HepG2 (cell line): ENCODE results near the gene SH2D6. TPM values are rescaled to one million over a fixed set of nuclear protein-coding genes. Genes with fewer than 3 reads are reported as not detected.
A peak's percentile ranks its signal among the peaks of the same experiment; 100 is the strongest.

ENCODE experiments used
- ARNT2 ChIP-seq: sonication (generic); formaldehyde crosslinking; IDR thresholded peaks from 2 replicates; pipeline ENCODE4 v1.8.0; 2022; ENCODE audit warnings: mild to moderate bottlenecking, low read depth, missing genetic modification reagents, moderate library complexity
- CENPT ChIP-seq: sonication (generic); formaldehyde crosslinking; IDR thresholded peaks from 2 replicates; pipeline ENCODE4 v1.8.0; 2022; ENCODE audit warnings: low read depth, mild to moderate bottlenecking, moderate library complexity, missing genetic modification reagents
- DPF2 ChIP-seq: sonication (generic); formaldehyde crosslinking; IDR thresholded peaks from 2 replicates; pipeline ENCODE4 v1.4.0; 2020; ENCODE audit warnings: mild to moderate bottlenecking, low read depth, missing genetic modification reagents, borderline replicate concordance
- KAT7 ChIP-seq: IDR thresholded peaks from 2 replicates; pipeline ENCODE4 v1.6.1; 2018; ENCODE audit warnings: borderline replicate concordance, missing compliant biosample characterization
- KLF13 ChIP-seq: sonication (generic); formaldehyde crosslinking; IDR thresholded peaks from 2 replicates; pipeline ENCODE4 v1.4.0; 2020; ENCODE audit warnings: mild to moderate bottlenecking, missing genetic modification reagents
- POLR2AphosphoS2 ChIP-seq: IDR thresholded peaks from 2 replicates; pipeline ENCODE4 v1.6.1; 2011; ENCODE audit warnings: low read depth, low read length, improper control_type of control experiment
- SALL2 ChIP-seq: sonication (generic); formaldehyde crosslinking; IDR thresholded peaks from 2 replicates; pipeline ENCODE4 v1.8.1; 2023; ENCODE audit warnings: mild to moderate bottlenecking, missing genetic modification reagents, inconsistent platforms
- SSRP1 ChIP-seq: IDR thresholded peaks from 2 replicates; pipeline ENCODE4 v1.6.1; 2016; ENCODE audit warnings: control low read depth
- ZBTB38 ChIP-seq: sonication (generic); formaldehyde crosslinking; IDR thresholded peaks from 2 replicates; pipeline ENCODE4 v1.5.1; 2020; ENCODE audit warnings: mild to moderate bottlenecking, missing genetic modification reagents
- ZNF33A ChIP-seq: sonication (generic); formaldehyde crosslinking; IDR thresholded peaks from 2 replicates; pipeline ENCODE4 v1.5.1; 2020; ENCODE audit warnings: missing genetic modification reagents, mild to moderate bottlenecking, moderate library complexity, borderline replicate concordance
- ZNF674 ChIP-seq: sonication (generic); formaldehyde crosslinking; IDR thresholded peaks from 2 replicates; pipeline ENCODE4 v1.5.0; 2020; ENCODE audit warnings: low read depth, mild to moderate bottlenecking, missing genetic modification reagents
- ZNF713 ChIP-seq: sonication (generic); formaldehyde crosslinking; IDR thresholded peaks from 2 replicates; pipeline ENCODE4 v1.4.0; 2020; ENCODE audit warnings: mild to moderate bottlenecking, missing genetic modification reagents
- ZNF878 ChIP-seq: sonication (generic); formaldehyde crosslinking; IDR thresholded peaks from 2 replicates; pipeline ENCODE4 v1.8.1; 2023; ENCODE audit warnings: mild to moderate bottlenecking, missing genetic modification reagents, moderate library complexity
- polyA plus RNA-seq, 8 experiments: library from polyadenylated mRNA; depleted of rRNA in 3 of 8; stranded (reverse) in 7 of 8; unstranded in 1 of 8; fragments of >200 nt; fragmentation: Illumina TruSeq in 4 of 8; extraction: Trizol in 4 of 8; gene quantifications; 2 replicates each; pipeline versions ENCODE4 v1.2.1 to v1.2.3, GENCODE V29; 2011 to 2016; ENCODE audit warnings: low read depth in 4 of 8, missing spikeins in 1 of 8, mixed read lengths in 1 of 8; ENCODE audit not compliant: insufficient read depth in 1 of 8
- total RNA-seq, 5 experiments: library from RNA; depleted of rRNA; stranded (reverse); fragments of >200 nt; fragmentation: Illumina TruSeq; extraction: Trizol; gene quantifications; 2 replicates each; pipeline ENCODE4 v1.2.3, GENCODE V29; 2016; ENCODE audit warnings: low read depth in 1 of 5
- TF ChIP-seq, protein P1 (sequence below): IDR thresholded peaks from 2 replicates; pipeline ENCODE4 v1.6.1; 2016
- TF ChIP-seq, protein P2 (sequence below): sonication (generic); formaldehyde crosslinking; IDR thresholded peaks from 2 replicates; pipeline ENCODE4 v1.5.1; 2020; ENCODE audit warnings: missing genetic modification reagents, mild to moderate bottlenecking, borderline replicate concordance
- TF ChIP-seq, protein P3 (sequence below): sonication (generic); formaldehyde crosslinking; IDR thresholded peaks from 2 replicates; pipeline ENCODE4 v1.4.0; 2020; ENCODE audit warnings: missing genetic modification reagents, borderline replicate concordance
- TF ChIP-seq, protein P4 (sequence below): sonication (generic); formaldehyde crosslinking; conservative IDR thresholded peaks from 2 replicates; pipeline ENCODE4 v1.4.0; 2020; ENCODE audit warnings: mild to moderate bottlenecking, missing genetic modification reagents, moderate library complexity
- TF ChIP-seq, protein P5 (sequence below): sonication (generic); formaldehyde crosslinking; IDR thresholded peaks from 2 replicates; pipeline ENCODE4 v1.5.0; 2020; ENCODE audit warnings: mild to moderate bottlenecking, missing genetic modification reagents

Gene SH2D6
- total and polyA plus RNA-seq, 2 of the 13 experiments (the other 11 are each of a cell fraction or from before 2014, with no cell fraction given) = 0.11 to 0.26 TPM

DNA sequence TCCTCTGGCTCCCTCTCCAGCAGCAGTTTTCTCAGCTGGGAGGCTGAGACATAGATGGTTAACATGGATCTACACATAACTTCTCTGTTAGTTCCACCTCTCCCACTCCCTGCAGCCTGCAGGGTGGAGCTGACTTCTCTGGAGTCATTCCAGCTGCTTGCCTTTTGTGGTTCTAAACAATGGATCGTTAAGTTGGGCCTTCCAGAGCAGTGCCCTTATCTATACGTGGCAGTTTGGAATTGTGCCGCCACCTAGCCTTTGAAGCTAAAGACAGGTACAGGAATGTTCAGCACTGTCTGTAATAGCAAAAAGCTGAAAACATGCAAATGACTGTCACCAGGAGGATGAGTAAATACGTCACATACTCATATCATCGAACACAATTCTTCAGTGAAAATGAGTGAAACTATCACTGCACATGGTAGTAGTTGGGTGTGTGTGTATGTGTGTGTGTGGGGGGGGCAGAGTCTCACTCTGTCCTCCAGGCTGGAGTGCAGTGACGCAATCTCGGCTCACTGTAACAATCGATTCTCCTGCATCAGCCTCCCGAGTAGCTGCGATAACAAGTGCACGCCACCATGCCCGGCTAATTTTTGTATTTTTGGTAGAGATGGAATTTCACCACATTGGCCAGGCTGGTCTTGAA, 50.3 kb downstream of the SH2D6 start (continued):
- TF ChIP-seq, protein P1, sequence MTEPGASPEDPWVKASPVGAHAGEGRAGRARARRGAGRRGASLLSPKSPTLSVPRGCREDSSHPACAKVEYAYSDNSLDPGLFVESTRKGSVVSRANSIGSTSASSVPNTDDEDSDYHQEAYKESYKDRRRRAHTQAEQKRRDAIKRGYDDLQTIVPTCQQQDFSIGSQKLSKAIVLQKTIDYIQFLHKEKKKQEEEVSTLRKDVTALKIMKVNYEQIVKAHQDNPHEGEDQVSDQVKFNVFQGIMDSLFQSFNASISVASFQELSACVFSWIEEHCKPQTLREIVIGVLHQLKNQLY (CRISPR knock-in tag) = 0 out of 2 replicates have a peak, but pooled peaks have one; percentile 11
- TF ChIP-seq ARNT2 (CRISPR knock-in tag) = peak; percentile 77; the same call in 1 of the 2 replicates
- TF ChIP-seq POLR2AphosphoS2 = no peak
- no peak for TF ChIP-seq ZNF878 (CRISPR knock-in tag)
- no peak for TF ChIP-seq ZNF713 (CRISPR knock-in tag)
- TF ChIP-seq, protein P2, sequence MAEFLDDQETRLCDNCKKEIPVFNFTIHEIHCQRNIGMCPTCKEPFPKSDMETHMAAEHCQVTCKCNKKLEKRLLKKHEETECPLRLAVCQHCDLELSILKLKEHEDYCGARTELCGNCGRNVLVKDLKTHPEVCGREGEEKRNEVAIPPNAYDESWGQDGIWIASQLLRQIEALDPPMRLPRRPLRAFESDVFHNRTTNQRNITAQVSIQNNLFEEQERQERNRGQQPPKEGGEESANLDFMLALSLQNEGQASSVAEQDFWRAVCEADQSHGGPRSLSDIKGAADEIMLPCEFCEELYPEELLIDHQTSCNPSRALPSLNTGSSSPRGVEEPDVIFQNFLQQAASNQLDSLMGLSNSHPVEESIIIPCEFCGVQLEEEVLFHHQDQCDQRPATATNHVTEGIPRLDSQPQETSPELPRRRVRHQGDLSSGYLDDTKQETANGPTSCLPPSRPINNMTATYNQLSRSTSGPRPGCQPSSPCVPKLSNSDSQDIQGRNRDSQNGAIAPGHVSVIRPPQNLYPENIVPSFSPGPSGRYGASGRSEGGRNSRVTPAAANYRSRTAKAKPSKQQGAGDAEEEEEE (CRISPR knock-in tag) = no peak
- TF ChIP-seq ZNF674 (CRISPR knock-in tag) = no peak
- TF ChIP-seq, protein P3, sequence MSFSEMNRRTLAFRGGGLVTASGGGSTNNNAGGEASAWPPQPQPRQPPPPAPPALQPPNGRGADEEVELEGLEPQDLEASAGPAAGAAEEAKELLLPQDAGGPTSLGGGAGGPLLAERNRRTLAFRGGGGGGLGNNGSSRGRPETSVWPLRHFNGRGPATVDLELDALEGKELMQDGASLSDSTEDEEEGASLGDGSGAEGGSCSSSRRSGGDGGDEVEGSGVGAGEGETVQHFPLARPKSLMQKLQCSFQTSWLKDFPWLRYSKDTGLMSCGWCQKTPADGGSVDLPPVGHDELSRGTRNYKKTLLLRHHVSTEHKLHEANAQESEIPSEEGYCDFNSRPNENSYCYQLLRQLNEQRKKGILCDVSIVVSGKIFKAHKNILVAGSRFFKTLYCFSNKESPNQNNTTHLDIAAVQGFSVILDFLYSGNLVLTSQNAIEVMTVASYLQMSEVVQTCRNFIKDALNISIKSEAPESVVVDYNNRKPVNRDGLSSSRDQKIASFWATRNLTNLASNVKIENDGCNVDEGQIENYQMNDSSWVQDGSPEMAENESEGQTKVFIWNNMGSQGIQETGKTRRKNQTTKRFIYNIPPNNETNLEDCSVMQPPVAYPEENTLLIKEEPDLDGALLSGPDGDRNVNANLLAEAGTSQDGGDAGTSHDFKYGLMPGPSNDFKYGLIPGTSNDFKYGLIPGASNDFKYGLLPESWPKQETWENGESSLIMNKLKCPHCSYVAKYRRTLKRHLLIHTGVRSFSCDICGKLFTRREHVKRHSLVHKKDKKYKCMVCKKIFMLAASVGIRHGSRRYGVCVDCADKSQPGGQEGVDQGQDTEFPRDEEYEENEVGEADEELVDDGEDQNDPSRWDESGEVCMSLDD (CRISPR knock-in tag) = no peak
- TF ChIP-seq, protein P4, sequence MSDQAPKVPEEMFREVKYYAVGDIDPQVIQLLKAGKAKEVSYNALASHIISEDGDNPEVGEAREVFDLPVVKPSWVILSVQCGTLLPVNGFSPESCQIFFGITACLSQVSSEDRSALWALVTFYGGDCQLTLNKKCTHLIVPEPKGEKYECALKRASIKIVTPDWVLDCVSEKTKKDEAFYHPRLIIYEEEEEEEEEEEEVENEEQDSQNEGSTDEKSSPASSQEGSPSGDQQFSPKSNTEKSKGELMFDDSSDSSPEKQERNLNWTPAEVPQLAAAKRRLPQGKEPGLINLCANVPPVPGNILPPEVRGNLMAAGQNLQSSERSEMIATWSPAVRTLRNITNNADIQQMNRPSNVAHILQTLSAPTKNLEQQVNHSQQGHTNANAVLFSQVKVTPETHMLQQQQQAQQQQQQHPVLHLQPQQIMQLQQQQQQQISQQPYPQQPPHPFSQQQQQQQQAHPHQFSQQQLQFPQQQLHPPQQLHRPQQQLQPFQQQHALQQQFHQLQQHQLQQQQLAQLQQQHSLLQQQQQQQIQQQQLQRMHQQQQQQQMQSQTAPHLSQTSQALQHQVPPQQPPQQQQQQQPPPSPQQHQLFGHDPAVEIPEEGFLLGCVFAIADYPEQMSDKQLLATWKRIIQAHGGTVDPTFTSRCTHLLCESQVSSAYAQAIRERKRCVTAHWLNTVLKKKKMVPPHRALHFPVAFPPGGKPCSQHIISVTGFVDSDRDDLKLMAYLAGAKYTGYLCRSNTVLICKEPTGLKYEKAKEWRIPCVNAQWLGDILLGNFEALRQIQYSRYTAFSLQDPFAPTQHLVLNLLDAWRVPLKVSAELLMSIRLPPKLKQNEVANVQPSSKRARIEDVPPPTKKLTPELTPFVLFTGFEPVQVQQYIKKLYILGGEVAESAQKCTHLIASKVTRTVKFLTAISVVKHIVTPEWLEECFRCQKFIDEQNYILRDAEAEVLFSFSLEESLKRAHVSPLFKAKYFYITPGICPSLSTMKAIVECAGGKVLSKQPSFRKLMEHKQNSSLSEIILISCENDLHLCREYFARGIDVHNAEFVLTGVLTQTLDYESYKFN (CRISPR knock-in tag) = peak; percentile 74
- TF ChIP-seq ZNF33A (CRISPR knock-in tag) = 0 out of 2 replicates have a peak, but pooled peaks have one; percentile 44
- TF ChIP-seq KAT7 (CRISPR knock-in tag) = no peak
- peak; percentile 38; the same call in 1 of the 2 replicates for TF ChIP-seq DPF2 (CRISPR knock-in tag)
- no peak for TF ChIP-seq KLF13
- no peak; the same call in 1 of the 2 replicates for TF ChIP-seq SSRP1 (CRISPR knock-in tag)
- no peak; the same call in 1 of the 2 replicates for TF ChIP-seq SALL2 (CRISPR knock-in tag)
- no peak for TF ChIP-seq ZBTB38 (CRISPR knock-in tag)
- TF ChIP-seq CENPT (CRISPR knock-in tag) = no peak
- TF ChIP-seq, protein P5, sequence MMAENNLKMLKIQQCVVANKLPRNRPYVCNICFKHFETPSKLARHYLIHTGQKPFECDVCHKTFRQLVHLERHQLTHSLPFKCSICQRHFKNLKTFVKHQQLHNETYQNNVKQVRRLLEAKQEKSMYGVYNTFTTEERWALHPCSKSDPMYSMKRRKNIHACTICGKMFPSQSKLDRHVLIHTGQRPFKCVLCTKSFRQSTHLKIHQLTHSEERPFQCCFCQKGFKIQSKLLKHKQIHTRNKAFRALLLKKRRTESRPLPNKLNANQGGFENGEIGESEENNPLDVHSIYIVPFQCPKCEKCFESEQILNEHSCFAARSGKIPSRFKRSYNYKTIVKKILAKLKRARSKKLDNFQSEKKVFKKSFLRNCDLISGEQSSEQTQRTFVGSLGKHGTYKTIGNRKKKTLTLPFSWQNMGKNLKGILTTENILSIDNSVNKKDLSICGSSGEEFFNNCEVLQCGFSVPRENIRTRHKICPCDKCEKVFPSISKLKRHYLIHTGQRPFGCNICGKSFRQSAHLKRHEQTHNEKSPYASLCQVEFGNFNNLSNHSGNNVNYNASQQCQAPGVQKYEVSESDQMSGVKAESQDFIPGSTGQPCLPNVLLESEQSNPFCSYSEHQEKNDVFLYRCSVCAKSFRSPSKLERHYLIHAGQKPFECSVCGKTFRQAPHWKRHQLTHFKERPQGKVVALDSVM (CRISPR knock-in tag) = peak; percentile 69
